Hepatic stellate cell (primary cell): Measurements from ENCODE around the gene MTA3.
A peak's percentile ranks its signal among the peaks of the same experiment; 100 is the strongest.

Source experiments
- DNase-seq: peaks from one replicate; pipeline ENCODE4 v3.0.0; 2011; ENCODE audit warnings: low spot score

MTA3 gene

GRCh38 chr2:42787424-42787787, 219.0 kb downstream of the MTA3 start:
- DNase-seq: no peak

DNA sequence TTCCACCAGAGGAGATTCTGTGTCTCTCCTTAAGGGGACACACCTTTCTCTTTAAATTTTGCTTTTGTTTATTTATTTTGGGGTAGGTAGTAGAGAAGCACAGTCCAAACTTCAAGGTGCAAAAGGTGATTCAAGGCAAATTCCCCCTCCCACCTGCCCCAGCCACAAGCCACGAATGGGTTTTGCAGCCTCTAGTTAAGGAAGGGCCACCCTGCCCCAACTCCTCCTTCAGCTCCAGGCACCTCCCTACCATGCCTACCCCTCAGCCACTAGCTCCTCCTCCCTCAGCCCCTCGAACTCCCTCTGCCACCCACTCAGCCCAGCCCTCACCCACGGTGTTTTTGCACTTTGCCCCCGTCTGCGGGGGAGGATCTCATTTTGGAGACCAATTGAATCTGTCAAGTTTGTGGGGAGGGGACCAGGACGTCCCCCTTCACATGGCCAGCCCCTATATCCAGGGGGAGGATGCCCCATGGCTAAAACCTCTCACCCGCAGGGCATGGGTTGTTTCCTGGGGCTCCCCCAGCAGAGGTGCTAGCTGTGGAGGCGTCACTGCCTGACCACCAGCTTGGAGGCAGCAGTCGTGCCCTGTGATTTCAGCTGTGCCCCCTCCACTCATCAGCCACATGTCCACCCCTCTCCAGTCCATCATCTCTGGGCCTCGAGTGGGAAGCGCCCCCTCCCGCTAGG, 219.5 kb downstream of the MTA3 start:
- DNase-seq: no peak

- DNase-seq: no peak
These were observed 220.0 kb downstream of the MTA3 start for GRCh38 chr2:42788478-42788793.

GRCh38 chr2:42788882-42789281, 220.4 kb downstream of the MTA3 start:
- no peak for DNase-seq

GRCh38 chr2:42789751-42790150, 221.3 kb downstream of the MTA3 start:
- DNase-seq: no peak

DNA sequence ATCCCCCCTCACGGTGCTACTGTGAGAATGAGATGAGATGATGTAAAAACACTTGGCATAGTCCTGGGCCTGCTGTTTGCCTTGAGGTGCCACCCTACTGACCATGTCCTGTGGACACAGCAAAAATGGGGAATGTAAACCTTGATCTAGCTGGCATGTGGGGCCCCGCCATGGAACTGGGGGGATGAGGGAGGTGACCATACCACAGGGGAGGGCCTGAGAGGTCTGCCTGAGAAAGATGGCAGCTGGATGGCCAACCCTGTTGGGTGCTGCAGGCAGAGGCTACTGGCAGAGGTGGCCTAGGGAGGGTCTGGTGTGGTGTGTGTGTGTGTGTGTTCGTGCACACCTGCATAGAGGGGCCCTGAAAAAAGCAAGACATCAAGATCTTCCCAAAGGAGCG, 223.2 kb downstream of the MTA3 start:
- no peak for DNase-seq

DNA sequence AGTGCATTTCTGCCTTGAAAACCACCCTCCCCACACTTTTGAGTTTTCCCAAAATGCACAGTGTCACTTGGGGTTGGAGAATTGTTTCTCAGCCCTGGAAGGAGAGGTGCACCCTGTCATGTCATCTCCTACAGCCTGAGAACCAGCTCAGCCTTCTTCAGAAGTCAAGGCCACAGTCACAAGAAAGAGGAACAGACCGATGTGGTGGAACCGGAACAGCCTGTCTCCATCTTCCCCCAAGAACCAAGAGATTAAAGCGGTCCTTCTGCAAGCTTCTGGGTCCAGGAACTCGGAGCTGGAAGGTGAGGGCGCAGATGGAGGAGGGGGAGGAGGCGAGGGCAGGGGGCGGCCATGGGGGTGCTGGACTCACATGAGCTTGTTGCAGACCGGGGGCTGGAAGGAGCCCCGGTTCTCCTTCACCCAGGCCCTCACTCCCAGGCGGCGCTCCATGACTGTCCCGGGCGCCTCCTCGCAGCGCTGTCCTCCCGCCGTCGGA, 223.7 kb downstream of the MTA3 start:
- peak; percentile 51 for DNase-seq

GRCh38 chr2:42792583-42793333, 224.3 kb downstream of the MTA3 start, which contains the start of gene HAAO:
HAAO (minus strand) TSS chr2:42792583; CDS start chr2:42792536, 47 bp downstream.
- DNase-seq: peak; percentile 52

DNA sequence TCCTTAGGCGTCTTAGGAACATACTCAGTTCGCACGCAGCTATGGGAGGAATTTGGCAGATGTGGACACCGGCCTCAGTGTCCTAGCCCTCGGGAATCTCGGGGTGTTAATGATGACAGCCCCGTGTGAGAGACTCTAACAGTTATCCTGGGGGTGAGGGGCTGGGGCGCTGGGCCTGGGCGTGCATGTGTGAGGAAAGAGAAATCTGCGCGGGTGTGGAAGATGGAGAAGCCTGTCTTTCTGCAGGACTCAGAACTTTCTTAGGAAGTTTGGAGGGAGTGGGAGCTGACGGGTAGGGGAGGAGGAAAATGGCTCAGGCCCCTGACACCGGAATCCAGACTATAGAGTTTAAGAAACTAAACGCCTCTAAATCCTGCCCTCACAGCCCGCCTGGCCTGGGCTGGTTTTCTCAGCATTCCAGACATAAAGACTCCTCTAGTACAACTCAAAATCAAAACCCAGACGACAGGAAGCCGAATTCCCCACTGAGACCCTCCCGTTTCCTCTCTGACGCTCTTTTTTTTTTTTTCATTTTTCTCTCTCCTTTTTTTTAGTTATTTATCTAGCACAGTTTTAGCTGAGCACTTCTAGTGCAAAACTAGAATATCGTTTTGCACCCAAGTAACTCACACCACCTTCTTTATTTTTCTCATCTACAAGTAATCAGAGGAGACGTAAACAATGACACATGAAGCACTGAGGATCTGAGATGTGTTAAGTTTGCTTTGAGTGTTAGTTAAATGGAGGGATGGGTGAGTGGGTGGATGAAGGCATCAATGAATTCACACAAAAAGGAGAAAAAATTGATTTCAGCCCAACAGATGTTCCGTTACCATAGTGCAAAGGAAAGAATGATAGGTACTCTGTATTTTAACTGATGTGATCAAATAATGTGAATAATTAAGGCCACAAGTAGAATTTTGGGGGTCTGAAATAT, 225.2 kb downstream of the MTA3 start:
- DNase-seq: peak; percentile 52

GRCh38 chr2:42794271-42795046, 226.0 kb downstream of the MTA3 start:
- DNase-seq: peak; percentile 53

DNA sequence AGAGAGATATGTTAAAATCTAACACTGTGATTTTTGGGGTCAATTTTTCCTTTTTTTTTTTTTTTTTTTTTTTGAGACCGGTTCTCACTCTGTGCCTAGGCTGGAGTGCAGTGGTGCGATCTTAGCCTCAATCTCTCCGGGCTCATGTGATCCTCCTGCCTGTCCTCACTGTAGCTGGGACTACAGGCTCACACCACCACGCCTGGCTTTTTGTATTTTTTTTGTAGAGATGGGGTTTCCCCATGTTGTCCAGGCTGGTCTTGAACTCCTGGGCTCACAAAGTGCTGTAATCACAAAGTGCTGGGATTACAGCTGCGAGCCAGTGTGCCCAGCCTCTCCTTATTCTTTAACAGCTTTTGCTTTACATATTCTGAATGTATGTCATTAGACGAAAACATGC, 226.8 kb downstream of the MTA3 start:
- no peak for DNase-seq

- DNase-seq: no peak
These were observed 227.4 kb downstream of the MTA3 start for GRCh38 chr2:42795841-42796301.

GRCh38 chr2:42796427-42797248, 228.2 kb downstream of the MTA3 start:
- DNase-seq: no peak

DNA sequence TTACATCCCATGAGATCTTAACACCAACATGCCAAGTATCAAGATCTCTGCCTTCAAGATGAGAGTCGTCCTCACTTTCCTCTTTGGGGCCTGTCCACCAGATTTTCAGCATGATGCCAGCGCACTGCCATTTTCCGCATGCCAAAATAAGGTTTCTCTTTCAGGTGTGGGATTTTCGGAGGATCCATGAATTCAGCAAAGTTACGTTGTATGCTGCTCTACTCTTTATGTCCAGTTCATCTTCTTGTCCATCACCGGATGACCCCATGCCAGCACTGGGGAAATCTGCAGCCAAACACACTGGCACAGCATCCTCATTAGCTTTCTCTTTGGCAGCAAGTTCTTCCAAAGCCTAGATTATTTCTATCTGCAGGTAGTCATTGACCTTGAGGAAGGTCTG, 228.8 kb downstream of the MTA3 start:
- no peak for DNase-seq

GRCh38 chr2:42799881-42800280, 231.4 kb downstream of the MTA3 start:
- DNase-seq: no peak

GRCh38 chr2:42800461-42800962, 232.1 kb downstream of the MTA3 start:
- DNase-seq: no peak

- no peak for DNase-seq
These were observed 232.5 kb downstream of the MTA3 start for GRCh38 chr2:42800981-42801380.

- DNase-seq: peak; percentile 37
These were observed 232.9 kb downstream of the MTA3 start for GRCh38 chr2:42801381-42801780.

- no peak for DNase-seq
These were observed 233.7 kb downstream of the MTA3 start for GRCh38 chr2:42802150-42802549.

GRCh38 chr2:42804338-42804737, 235.9 kb downstream of the MTA3 start:
- DNase-seq: no peak

- DNase-seq: no peak
These were observed 236.5 kb downstream of the MTA3 start for GRCh38 chr2:42804891-42805290.
